Lung (tissue), 12 donors: Measurements from ENCODE around the gene OTOA. TPM values are rescaled to one million over a fixed set of nuclear protein-coding genes. Genes with fewer than 3 reads are reported as not detected.

Source experiments
- ATAC-seq: fragments of 200-7000 bp; cut with Tn5 transposase; one replicate; pipeline ENCODE4 v1.9.1; 2020; ENCODE audit warnings: moderate number of reproducible peaks; ENCODE audit not compliant: insufficient read depth, low FRiP score
- DNase-seq, 3 donors: peaks; one replicate each; pipeline ENCODE4 v3.0.0-alpha.2; 2013 to 2017
- H3K27ac ChIP-seq, 2 donors: one replicate each; pipeline ENCODE4 v1.5.1; 2013; ENCODE audit warnings: mild to moderate bottlenecking in 2 of 2, moderate library complexity in 2 of 2, control low read depth in 1 of 2, inconsistent platforms in 1 of 2, low read depth in 1 of 2, low read length in 1 of 2
- H3K27me3 ChIP-seq, 3 donors: one replicate each; pipeline ENCODE4 v1.5.1; 2013; ENCODE audit warnings: low read length in 2 of 3; ENCODE audit not compliant: control insufficient read depth in 3 of 3, insufficient read depth in 3 of 3
- H3K36me3 ChIP-seq, 4 donors: one replicate each; pipeline ENCODE4 v1.5.1; 2013; ENCODE audit warnings: low read length in 4 of 4, mild to moderate bottlenecking in 1 of 4, moderate library complexity in 1 of 4; ENCODE audit not compliant: control insufficient read depth in 4 of 4, insufficient read depth in 4 of 4
- H3K4me1 ChIP-seq, 5 donors: one replicate each; pipeline ENCODE4 v1.5.1; 2013; ENCODE audit warnings: low read length in 5 of 5, mild to moderate bottlenecking in 2 of 5, moderate library complexity in 1 of 5; ENCODE audit not compliant: control insufficient read depth in 5 of 5, insufficient read depth in 5 of 5
- H3K4me3 ChIP-seq: one replicate; pipeline ENCODE4 v1.5.1; 2013; ENCODE audit warnings: mild to moderate bottlenecking, control low read depth, moderate library complexity
- H3K9ac ChIP-seq, 2 donors: one replicate each; pipeline ENCODE4 v1.5.1; 2013; ENCODE audit warnings: low read length in 2 of 2, control low read depth in 1 of 2; ENCODE audit not compliant: insufficient read depth in 1 of 2
- H3K9me3 ChIP-seq, 4 donors: one replicate each; pipeline ENCODE4 v1.5.1; 2013; ENCODE audit warnings: low read length in 3 of 4, mild to moderate bottlenecking in 1 of 4, moderate library complexity in 1 of 4; ENCODE audit not compliant: control insufficient read depth in 4 of 4, insufficient read depth in 3 of 4
- CTCF ChIP-seq: IDR thresholded peaks from 2 replicates; pipeline ENCODE4 v1.5.1; 2012; ENCODE audit warnings: mild to moderate bottlenecking; ENCODE audit errors: control extremely low read depth, extremely low read depth
- WGBS, 2 donors: extraction: QIAGEN DNeasy Blood & Tissue Kit; methylation state at CpG; one replicate each; pipeline ENCODE4 v1.1.7; 2013; 5-methylcytosine and 5-hydroxymethylcytosine counted together
- polyA plus RNA-seq, 2 donors: library from polyadenylated mRNA; stranded (reverse); fragments of 200-250 nt; gene quantifications; one replicate each; pipeline ENCODE4 v1.2.1, GENCODE V29; 2013
- total RNA-seq, 2 donors: library from RNA; depleted of rRNA in 1 of 2; stranded (reverse); fragments of >200 nt in 1 of 2; gene quantifications; one replicate each; pipeline ENCODE4 v1.2.1, GENCODE V29; 2014 to 2021
- donor health status: control.
- donor health status: control.
- donor health status: Bipolar disorder and iron deficiency.
- donor health status: healthy.
- donor health status: DM: yes; HTN: yes; CAD: no.

Gene OTOA
- total and polyA plus RNA-seq, 4 donors: 0.18 to 1.3 (median 0.59) TPM

- no peak for TF ChIP-seq CTCF
- Histone ChIP-seq H3K9me3 (no peaks in the 10 kb centered on the region), H3K4me3 (no peak overlapping the region), H3K9ac (no peak overlapping the region), H3K27ac (no peak overlapping the region), H3K27me3 (no peaks in the 10 kb centered on the region), H3K4me1 (no peaks in the 10 kb centered on the region), H3K36me3 (no peaks in the 10 kb centered on the region)
- ATAC-seq (no peak), DNase-seq (no peak)
- WGBS, 2 donors: 43 to 79% methylated on average over 2 of the region's 2 CpGs
These were observed 37.5 kb downstream of the OTOA start for GRCh38 chr16:21701271-21701670.

DNA sequence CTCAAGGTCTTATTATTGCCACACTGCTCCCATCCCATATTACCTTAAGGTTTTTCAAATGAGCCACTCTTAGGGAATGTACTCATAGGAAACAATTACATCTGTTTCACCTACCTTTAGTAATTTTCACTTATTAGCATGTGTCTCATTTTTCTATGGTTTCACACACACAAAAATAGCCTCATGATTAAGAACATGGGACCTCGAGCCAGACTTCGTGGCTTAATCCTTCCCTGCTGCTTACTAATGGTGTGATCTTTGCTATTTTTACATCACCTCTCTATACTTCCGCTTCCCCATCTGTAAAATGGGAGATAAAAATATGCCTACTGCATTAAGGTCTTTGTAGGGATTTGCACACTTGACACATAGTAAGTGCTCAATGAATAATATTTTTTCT lies 38.5 kb downstream of the OTOA start:
- H3K27me3 ChIP-seq: no peaks in the 10 kb centered on the region
- H3K4me3 ChIP-seq: no peak overlapping the region
- H3K27ac ChIP-seq: no peak overlapping the region
- H3K36me3 ChIP-seq: no peaks in the 10 kb centered on the region
- no peak for ATAC-seq
- DNase-seq: no peak
- no peaks in the 10 kb centered on the region for H3K9me3 ChIP-seq
- H3K4me1 ChIP-seq: no peaks in the 10 kb centered on the region
- H3K9ac ChIP-seq: no peak overlapping the region
- no peak for TF ChIP-seq CTCF
- 81% methylated on average over 3 of the region's 3 CpGs for WGBS, 2 donors

GRCh38 chr16:21703156-21703555 lies 39.4 kb downstream of the OTOA start:
- H3K9ac ChIP-seq: no peak overlapping the region
- H3K27ac ChIP-seq: no peak overlapping the region
- TF ChIP-seq CTCF: no peak
- no peaks in the 10 kb centered on the region for H3K27me3 ChIP-seq
- H3K4me3 ChIP-seq: no peak overlapping the region
- H3K36me3 ChIP-seq: no peaks in the 10 kb centered on the region
- no peaks in the 10 kb centered on the region for H3K4me1 ChIP-seq
- 55 to 64% methylated on average over 2 of the region's 2 CpGs for WGBS, 2 donors
- DNase-seq (no peak), ATAC-seq (no peak)
- no peaks in the 10 kb centered on the region for H3K9me3 ChIP-seq

- TF ChIP-seq CTCF: no peak
- 59 to 60% methylated on average over 5 of the region's 5 CpGs for WGBS, 2 donors
- DNase-seq: no peak
- no peak overlapping the region for H3K27ac ChIP-seq
- H3K27me3 ChIP-seq: no peaks in the 10 kb centered on the region
- H3K4me1 ChIP-seq: no peaks in the 10 kb centered on the region
- H3K36me3 ChIP-seq: no peaks in the 10 kb centered on the region
- H3K9ac ChIP-seq: no peak overlapping the region
- no peak overlapping the region for H3K4me3 ChIP-seq
- no peak for ATAC-seq
- no peaks in the 10 kb centered on the region for H3K9me3 ChIP-seq
These were observed 39.9 kb downstream of the OTOA start for GRCh38 chr16:21703589-21704174.
